WTC11 (cell line): ENCODE results near the gene MSI2. TPM values are rescaled to one million over a fixed set of nuclear protein-coding genes. Genes with fewer than 3 reads are reported as not detected.

Source experiments
- ATAC-seq: fragments of 200-7000 bp; cut with Tn5 transposase; 2 replicates; pipeline ENCODE4 v1.10.0; 2021; ENCODE audit warnings: mild to moderate bottlenecking, moderate library complexity
- CTCF ChIA-PET: fragments of 300-600 bp; sonication (Branson Sonifier 250); formaldehyde crosslinking; loops from one replicate; lab custom pipeline; 2021; ENCODE audit warnings: antibody characterized with exemption; lab: Charles Lee
- POLR2A ChIA-PET: fragments of 350-600 bp; sonication (Branson Sonifier 250); formaldehyde crosslinking; loops from one replicate; lab custom pipeline; 2021; ENCODE audit warnings: antibody characterized with exemption; lab: Charles Lee
- DNase-seq: peaks from one replicate; pipeline ENCODE4 v3.0.0; 2021; ENCODE audit warnings: low spot score
- H3K27ac Mint-ChIP-seq: 2 replicates; pipeline ENCODE4 v1.8.0; 2021; ENCODE audit warnings: mixed read lengths
- H3K27me3 Mint-ChIP-seq: 2 replicates; pipeline ENCODE4 v1.8.0; 2021; ENCODE audit warnings: low read depth, mild to moderate bottlenecking, moderate library complexity, mixed read lengths
- H3K36me3 Mint-ChIP-seq: 2 replicates; pipeline ENCODE4 v1.8.0; 2021; ENCODE audit warnings: mixed read lengths
- H3K4me1 Mint-ChIP-seq: 2 replicates; pipeline ENCODE4 v1.8.0; 2022; ENCODE audit warnings: mixed read lengths
- H3K4me3 Mint-ChIP-seq: 2 replicates; pipeline ENCODE4 v1.8.0; 2021; ENCODE audit warnings: mild to moderate bottlenecking, moderate library complexity, mixed read lengths
- H3K9me3 Mint-ChIP-seq: 2 replicates; pipeline ENCODE4 v1.8.0; 2021; ENCODE audit warnings: mixed read lengths
- AFF4 ChIP-seq: sonication (generic); formaldehyde crosslinking; IDR thresholded peaks from 2 replicates; pipeline ENCODE4 v1.8.1; 2023; ENCODE audit warnings: mild to moderate bottlenecking, missing genetic modification reagents, borderline replicate concordance
- ATF3 ChIP-seq: sonication (generic); formaldehyde crosslinking; conservative IDR thresholded peaks from 2 replicates; pipeline ENCODE4 v1.8.1; 2022; ENCODE audit warnings: mild to moderate bottlenecking, missing genetic modification reagents
- CDX4 ChIP-seq: fragments of 250-450 bp; sonication (Bioruptor Pico); IDR thresholded peaks from 2 replicates; pipeline ENCODE4 v1.9.0; 2021; ENCODE audit warnings: moderate library complexity, mild to moderate bottlenecking, inconsistent platforms, borderline replicate concordance
- FOXJ3 ChIP-seq: sonication (generic); formaldehyde crosslinking; IDR thresholded peaks from 2 replicates; pipeline ENCODE4 v1.9.0; 2021; ENCODE audit warnings: missing genetic modification reagents, mild to moderate bottlenecking, borderline replicate concordance
- GRHL2 ChIP-seq: fragments of 250-450 bp; sonication (Bioruptor Pico); IDR thresholded peaks from 2 replicates; pipeline ENCODE4 v1.8.0; 2022; ENCODE audit warnings: mild to moderate bottlenecking, moderate library complexity; ENCODE audit not compliant: insufficient replicate concordance, severe bottlenecking
- HMGA2 ChIP-seq: fragments of 250-450 bp; sonication (Bioruptor Pico); IDR thresholded peaks from 2 replicates; pipeline ENCODE4 v1.4.0; 2021; ENCODE audit warnings: mild to moderate bottlenecking, moderate library complexity
- MXD4 ChIP-seq: fragments of 250-450 bp; sonication (Bioruptor Pico); IDR thresholded peaks from 2 replicates; pipeline ENCODE4 v1.8.0; 2021; ENCODE audit warnings: mild to moderate bottlenecking, moderate library complexity, borderline replicate concordance
- NFATC4 ChIP-seq: fragments of 250-450 bp; sonication (Bioruptor Pico); IDR thresholded peaks from 2 replicates; pipeline ENCODE4 v1.9.0; 2021; ENCODE audit warnings: mild to moderate bottlenecking
- SP1 ChIP-seq: sonication (generic); formaldehyde crosslinking; conservative IDR thresholded peaks from 2 replicates; pipeline ENCODE4 v1.8.1; 2022; ENCODE audit warnings: missing genetic modification reagents
- TEAD4 ChIP-seq: sonication (generic); formaldehyde crosslinking; IDR thresholded peaks from 2 replicates; pipeline ENCODE4 v1.8.0; 2022; ENCODE audit warnings: mild to moderate bottlenecking, missing genetic modification reagents
- ZBTB43 ChIP-seq: sonication (generic); formaldehyde crosslinking; IDR thresholded peaks from 2 replicates; pipeline ENCODE4 v1.8.1; 2023; ENCODE audit warnings: mild to moderate bottlenecking, missing genetic modification reagents
- ZNF219 ChIP-seq: sonication (generic); formaldehyde crosslinking; IDR thresholded peaks from 2 replicates; pipeline ENCODE4 v1.8.0; 2023; ENCODE audit warnings: missing genetic modification reagents, mild to moderate bottlenecking, borderline replicate concordance
- ZNF317 ChIP-seq: sonication (generic); formaldehyde crosslinking; IDR thresholded peaks from 2 replicates; pipeline ENCODE4 v1.8.1; 2023; ENCODE audit warnings: low read depth, mild to moderate bottlenecking, moderate library complexity, missing genetic modification reagents, borderline replicate concordance
- ZNF396 ChIP-seq: fragments of 250-450 bp; sonication (Bioruptor Pico); IDR thresholded peaks from 2 replicates; pipeline ENCODE4 v1.8.0; 2021; ENCODE audit warnings: mild to moderate bottlenecking, moderate library complexity, borderline replicate concordance
- ZNF671 ChIP-seq: fragments of 250-450 bp; sonication (Bioruptor Pico); IDR thresholded peaks from 2 replicates; pipeline ENCODE4 v1.8.0; 2021; ENCODE audit warnings: mild to moderate bottlenecking
- total RNA-seq: library from RNA; stranded (reverse); gene quantifications from 3 replicates; pipeline ENCODE4 v1.2.3, GENCODE V29; 2021
- TF ChIP-seq, protein P1 (sequence below): sonication (generic); formaldehyde crosslinking; IDR thresholded peaks from 2 replicates; pipeline ENCODE4 v1.8.0; 2022; ENCODE audit warnings: missing genetic modification reagents
- TF ChIP-seq, protein P2 (sequence below): sonication (generic); formaldehyde crosslinking; IDR thresholded peaks from 2 replicates; pipeline ENCODE4 v1.8.0; 2022; ENCODE audit warnings: mild to moderate bottlenecking, missing genetic modification reagents

Gene MSI2
- total RNA-seq, 1 experiment from 2014 or later: 82.1 TPM

DNA sequence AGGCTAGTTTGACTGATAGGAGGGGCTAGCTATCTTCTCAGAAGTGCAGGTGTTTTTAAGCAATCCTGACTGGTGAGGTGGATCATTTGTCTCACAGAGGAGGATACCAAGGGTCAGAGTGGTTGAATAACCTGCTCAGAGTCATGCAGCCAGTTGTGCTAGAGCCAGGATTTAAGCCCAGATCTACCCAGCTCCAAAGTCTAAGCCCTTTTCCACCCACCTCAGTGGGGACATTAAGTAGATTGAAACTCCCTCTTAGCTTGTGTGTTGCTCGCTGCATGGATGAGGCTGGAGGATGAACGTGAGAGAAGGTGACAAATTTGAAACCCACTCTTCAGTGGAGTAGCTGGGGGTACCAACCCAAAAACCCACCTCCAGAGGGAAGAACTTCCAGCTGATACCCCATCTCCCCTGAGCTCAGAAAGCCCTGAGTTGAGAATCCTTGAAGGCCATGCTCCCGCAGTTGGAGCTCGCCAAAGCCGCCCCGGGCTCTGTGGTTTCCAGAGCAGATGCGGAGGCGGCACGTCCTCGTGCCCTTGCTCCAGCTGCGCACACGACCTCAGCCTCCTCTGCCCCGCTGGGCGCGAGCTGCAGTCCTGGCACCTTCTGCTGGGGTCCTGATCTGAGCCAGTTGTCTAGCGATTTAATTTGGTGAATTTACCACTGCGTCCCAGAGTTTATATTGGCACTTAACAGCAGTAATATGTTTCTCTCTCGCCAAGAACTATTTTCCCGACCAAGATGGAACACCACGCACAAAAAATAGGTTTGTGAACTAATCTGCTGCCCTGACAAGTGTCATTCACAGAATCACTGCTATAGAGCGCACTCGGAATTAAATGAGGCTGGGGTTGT lies 329.2 kb downstream of the MSI2 start (continued):
- TF ChIP-seq, protein P1, sequence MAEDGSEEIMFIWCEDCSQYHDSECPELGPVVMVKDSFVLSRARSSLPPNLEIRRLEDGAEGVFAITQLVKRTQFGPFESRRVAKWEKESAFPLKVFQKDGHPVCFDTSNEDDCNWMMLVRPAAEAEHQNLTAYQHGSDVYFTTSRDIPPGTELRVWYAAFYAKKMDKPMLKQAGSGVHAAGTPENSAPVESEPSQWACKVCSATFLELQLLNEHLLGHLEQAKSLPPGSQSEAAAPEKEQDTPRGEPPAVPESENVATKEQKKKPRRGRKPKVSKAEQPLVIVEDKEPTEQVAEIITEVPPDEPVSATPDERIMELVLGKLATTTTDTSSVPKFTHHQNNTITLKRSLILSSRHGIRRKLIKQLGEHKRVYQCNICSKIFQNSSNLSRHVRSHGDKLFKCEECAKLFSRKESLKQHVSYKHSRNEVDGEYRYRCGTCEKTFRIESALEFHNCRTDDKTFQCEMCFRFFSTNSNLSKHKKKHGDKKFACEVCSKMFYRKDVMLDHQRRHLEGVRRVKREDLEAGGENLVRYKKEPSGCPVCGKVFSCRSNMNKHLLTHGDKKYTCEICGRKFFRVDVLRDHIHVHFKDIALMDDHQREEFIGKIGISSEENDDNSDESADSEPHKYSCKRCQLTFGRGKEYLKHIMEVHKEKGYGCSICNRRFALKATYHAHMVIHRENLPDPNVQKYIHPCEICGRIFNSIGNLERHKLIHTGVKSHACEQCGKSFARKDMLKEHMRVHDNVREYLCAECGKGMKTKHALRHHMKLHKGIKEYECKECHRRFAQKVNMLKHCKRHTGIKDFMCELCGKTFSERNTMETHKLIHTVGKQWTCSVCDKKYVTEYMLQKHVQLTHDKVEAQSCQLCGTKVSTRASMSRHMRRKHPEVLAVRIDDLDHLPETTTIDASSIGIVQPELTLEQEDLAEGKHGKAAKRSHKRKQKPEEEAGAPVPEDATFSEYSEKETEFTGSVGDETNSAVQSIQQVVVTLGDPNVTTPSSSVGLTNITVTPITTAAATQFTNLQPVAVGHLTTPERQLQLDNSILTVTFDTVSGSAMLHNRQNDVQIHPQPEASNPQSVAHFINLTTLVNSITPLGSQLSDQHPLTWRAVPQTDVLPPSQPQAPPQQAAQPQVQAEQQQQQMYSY: no peak
- TF ChIP-seq AFF4 (CRISPR knock-in tag) (no peak), FOXJ3 (CRISPR knock-in tag) (no peak), GRHL2 (no peak), ATF3 (CRISPR knock-in tag) (no peak), ZNF317 (CRISPR knock-in tag) (no peak), ZNF671 (no peak)

- H3K27ac Mint-ChIP-seq: peak overlapping the region; percentile 12; the same call in 1 of the 2 replicates
- ATAC-seq (no peak), DNase-seq (no peak)
- peaks cover 23% of the 10 kb centered on the region for H3K4me1 Mint-ChIP-seq
- no peaks in the 10 kb centered on the region for H3K9me3 Mint-ChIP-seq
- CTCF ChIA-PET: interaction anchor here (0.9 to 2.6 kb wide), 4 partner anchors 12 to 85 kb away, joined by 3 to 11 read pairs (median 8); no protein-coding TSS in a partner anchor
- H3K4me3 Mint-ChIP-seq: no peak overlapping the region
- no peaks in the 10 kb centered on the region for H3K36me3 Mint-ChIP-seq
- POLR2A ChIA-PET: interaction anchor here (0.5 kb wide), 1 partner anchor 168 kb away, joined by 5 read pairs; no protein-coding TSS in a partner anchor
- no peaks in the 10 kb centered on the region for H3K27me3 Mint-ChIP-seq
- TF ChIP-seq ZNF396 (CRISPR knock-in tag) (no peak), SP1 (no peak), NFATC4 (CRISPR knock-in tag) (no peak), AFF4 (CRISPR knock-in tag) (no peak), ZNF219 (CRISPR knock-in tag) (no peak), ZBTB43 (no peak), HMGA2 (CRISPR knock-in tag) (no peak), CDX4 (no peak), TEAD4 (CRISPR knock-in tag) (no peak), MXD4 (CRISPR knock-in tag) (no peak), ZNF317 (CRISPR knock-in tag) (no peak)
- TF ChIP-seq, protein P2, sequence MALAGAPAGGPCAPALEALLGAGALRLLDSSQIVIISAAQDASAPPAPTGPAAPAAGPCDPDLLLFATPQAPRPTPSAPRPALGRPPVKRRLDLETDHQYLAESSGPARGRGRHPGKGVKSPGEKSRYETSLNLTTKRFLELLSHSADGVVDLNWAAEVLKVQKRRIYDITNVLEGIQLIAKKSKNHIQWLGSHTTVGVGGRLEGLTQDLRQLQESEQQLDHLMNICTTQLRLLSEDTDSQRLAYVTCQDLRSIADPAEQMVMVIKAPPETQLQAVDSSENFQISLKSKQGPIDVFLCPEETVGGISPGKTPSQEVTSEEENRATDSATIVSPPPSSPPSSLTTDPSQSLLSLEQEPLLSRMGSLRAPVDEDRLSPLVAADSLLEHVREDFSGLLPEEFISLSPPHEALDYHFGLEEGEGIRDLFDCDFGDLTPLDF (CRISPR knock-in tag): no peak
These were observed 329.9 kb downstream of the MSI2 start for GRCh38 chr17:57586196-57586740.
